Brain microvascular endothelial cell (primary cell): ENCODE data around the gene GEMIN4.

Experiments
- DNase-seq: peaks from one replicate; pipeline ENCODE4 v3.0.0-alpha.2; 2020
- H3K27ac ChIP-seq: fragments of 250-450 bp; sonication (Bioruptor Pico); 2 replicates; pipeline ENCODE4 v1.5.1; 2020; ENCODE audit warnings: mild to moderate bottlenecking, moderate library complexity
- H3K27me3 ChIP-seq: fragments of 250-450 bp; sonication (Bioruptor Pico); replicated peaks from 2 replicates; pipeline ENCODE4 v1.5.1; 2020; ENCODE audit warnings: mild to moderate bottlenecking
- H3K36me3 ChIP-seq: fragments of 250-450 bp; sonication (Bioruptor Pico); replicated peaks from 2 replicates; pipeline ENCODE4 v1.5.1; 2020; ENCODE audit warnings: mild to moderate bottlenecking
- H3K4me3 ChIP-seq: 2 replicates; pipeline ENCODE4 v1.5.1; 2011; ENCODE audit warnings: low read depth, mild to moderate bottlenecking, control low read depth, low read length, moderate library complexity
- in situ Hi-C: cut with HindIII; loops from 2 replicates; pipeline ENCODE4 v1.10.0; 2017; ENCODE audit warnings: low sequenced_read_pairs, low pct_ligation_motif_present
- TF ChIP-seq, protein P1 (sequence below): IDR thresholded peaks from 2 replicates; pipeline ENCODE4 v1.5.1; 2011; ENCODE audit warnings: low read depth, mild to moderate bottlenecking, moderate library complexity, low read length, control low read depth, inconsistent platforms; ENCODE audit errors: missing control alignments

GEMIN4 gene

DNA sequence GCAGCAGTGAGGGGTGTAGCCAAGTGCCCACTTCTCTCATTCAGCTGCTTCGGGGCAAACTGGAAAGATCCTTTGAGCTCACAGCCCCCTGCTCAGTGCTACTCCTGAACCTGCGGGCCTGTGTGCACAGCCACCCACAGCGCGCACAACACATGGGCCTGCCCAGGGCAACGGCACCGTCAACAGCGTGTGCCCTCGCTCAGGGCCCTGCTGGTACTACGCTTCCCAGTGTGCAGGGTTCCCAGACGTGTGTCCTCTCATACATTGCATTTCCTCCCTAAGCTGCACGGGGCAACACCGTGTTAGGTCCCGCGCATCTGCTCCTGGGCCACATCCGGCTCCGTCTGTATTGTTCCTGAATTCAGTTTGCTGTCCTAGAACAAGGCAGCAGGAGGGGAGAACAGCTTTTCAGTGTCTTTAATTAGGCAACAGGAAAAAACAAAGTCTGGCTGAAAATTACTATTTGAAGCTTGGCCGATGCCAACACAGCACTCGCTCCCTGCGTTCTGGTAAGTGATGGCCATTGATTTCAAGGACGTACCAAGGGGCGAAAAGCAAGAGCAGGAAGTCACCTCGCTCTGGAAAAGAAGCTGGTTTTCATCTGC lies 45.3 kb upstream of the GEMIN4 start:
- TF ChIP-seq, protein P1, sequence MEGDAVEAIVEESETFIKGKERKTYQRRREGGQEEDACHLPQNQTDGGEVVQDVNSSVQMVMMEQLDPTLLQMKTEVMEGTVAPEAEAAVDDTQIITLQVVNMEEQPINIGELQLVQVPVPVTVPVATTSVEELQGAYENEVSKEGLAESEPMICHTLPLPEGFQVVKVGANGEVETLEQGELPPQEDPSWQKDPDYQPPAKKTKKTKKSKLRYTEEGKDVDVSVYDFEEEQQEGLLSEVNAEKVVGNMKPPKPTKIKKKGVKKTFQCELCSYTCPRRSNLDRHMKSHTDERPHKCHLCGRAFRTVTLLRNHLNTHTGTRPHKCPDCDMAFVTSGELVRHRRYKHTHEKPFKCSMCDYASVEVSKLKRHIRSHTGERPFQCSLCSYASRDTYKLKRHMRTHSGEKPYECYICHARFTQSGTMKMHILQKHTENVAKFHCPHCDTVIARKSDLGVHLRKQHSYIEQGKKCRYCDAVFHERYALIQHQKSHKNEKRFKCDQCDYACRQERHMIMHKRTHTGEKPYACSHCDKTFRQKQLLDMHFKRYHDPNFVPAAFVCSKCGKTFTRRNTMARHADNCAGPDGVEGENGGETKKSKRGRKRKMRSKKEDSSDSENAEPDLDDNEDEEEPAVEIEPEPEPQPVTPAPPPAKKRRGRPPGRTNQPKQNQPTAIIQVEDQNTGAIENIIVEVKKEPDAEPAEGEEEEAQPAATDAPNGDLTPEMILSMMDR = no peak
- Histone ChIP-seq H3K36me3 (peaks cover 4% of the 10 kb centered on the region), H3K27ac (no peak overlapping the region), H3K4me3 (no peak overlapping the region), H3K27me3 (no peaks in the 10 kb centered on the region)
- in situ Hi-C loops = loop anchor here (25.0 kb wide), 1 partner anchor 190 kb away; the partner anchor contains the start of genes NXN and TIMM22
- DNase-seq = no peak

DNA sequence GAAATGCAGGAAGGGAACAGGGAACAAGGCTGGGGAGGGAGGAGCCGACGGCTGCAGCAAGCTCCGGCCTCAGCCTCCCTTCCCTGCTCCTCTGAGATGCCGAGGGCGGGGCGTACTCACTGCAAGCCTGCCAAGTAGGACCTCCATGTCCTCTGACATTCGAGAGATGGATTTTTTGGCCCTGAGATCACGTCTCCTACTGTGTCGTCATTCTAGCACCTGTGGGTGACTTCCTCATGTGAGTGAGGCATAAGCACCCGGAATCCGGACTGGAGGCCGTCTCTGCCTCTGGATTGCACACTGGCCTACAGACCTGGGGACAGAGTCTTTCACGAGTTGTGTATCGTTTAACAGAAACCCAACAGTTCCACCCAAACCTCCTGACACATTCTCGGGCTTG lies 44.5 kb upstream of the GEMIN4 start:
- Histone ChIP-seq H3K36me3 (peaks cover 11% of the 10 kb centered on the region), H3K27ac (no peak overlapping the region), H3K27me3 (no peaks in the 10 kb centered on the region), H3K4me3 (no peak overlapping the region)
- TF ChIP-seq, protein P1 = no peak
- DNase-seq = no peak
- in situ Hi-C loops = loop anchor here (25.0 kb wide), 1 partner anchor 191 kb away; the partner anchor contains the start of genes NXN and TIMM22

GRCh38 chr17:795721-796120 lies 43.7 kb upstream of the GEMIN4 start:
- Histone ChIP-seq H3K36me3 (peaks cover 13% of the 10 kb centered on the region), H3K4me3 (no peak overlapping the region), H3K27me3 (no peaks in the 10 kb centered on the region), H3K27ac (no peak overlapping the region)
- DNase-seq = no peak
- TF ChIP-seq, protein P1 = no peak
- in situ Hi-C loops = loop anchor here (25.0 kb wide), 1 partner anchor 192 kb away; the partner anchor contains the start of genes NXN and TIMM22

- Histone ChIP-seq H3K36me3 (peaks cover 13% of the 10 kb centered on the region), H3K27me3 (no peaks in the 10 kb centered on the region), H3K27ac (no peak overlapping the region), H3K4me3 (peak overlapping the region; percentile 30)
- in situ Hi-C loops = loop anchor here (25.0 kb wide), 1 partner anchor 192 kb away; the partner anchor contains the start of genes NXN and TIMM22
- TF ChIP-seq, protein P1 = no peak
- no peak for DNase-seq
These were observed 43.2 kb upstream of the GEMIN4 start for GRCh38 chr17:795276-795675.

DNA sequence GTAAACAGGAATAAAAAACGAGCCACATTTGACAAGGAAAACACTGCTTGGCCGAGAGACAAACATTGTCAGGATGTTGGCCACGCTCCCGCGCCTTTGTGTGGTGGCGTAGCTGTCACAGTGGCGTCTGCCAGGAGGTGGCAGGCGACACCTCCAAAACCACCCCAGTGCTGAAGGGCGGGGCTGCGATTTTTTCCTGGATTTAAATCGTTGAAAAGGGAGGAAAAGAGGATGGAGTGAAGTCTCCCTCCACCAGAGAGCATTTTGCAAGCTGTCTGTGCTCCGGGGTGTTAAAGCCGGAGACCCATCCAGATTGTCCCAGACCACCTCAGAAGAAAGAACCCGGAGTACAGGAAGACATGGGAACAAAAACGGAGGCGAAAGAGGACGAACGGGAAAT lies 42.8 kb upstream of the GEMIN4 start:
- peaks cover 13% of the 10 kb centered on the region for H3K36me3 ChIP-seq
- peak overlapping the region; percentile 30 for H3K4me3 ChIP-seq
- no peak overlapping the region for H3K27ac ChIP-seq
- H3K27me3 ChIP-seq = no peaks in the 10 kb centered on the region
- in situ Hi-C loops = loop anchor here (25.0 kb wide), 1 partner anchor 192 kb away; the partner anchor contains the start of genes NXN and TIMM22
- TF ChIP-seq, protein P1 = peak; percentile 88
- peak; percentile 60 for DNase-seq
